BE2C (cell line): Measurements from ENCODE around the gene CCN5.

ENCODE experiments used
- DNase-seq: peaks from one replicate; pipeline ENCODE4 v3.0.0-alpha.2; 2020
- H3K27me3 ChIP-seq: fragments of 250-450 bp; sonication (Bioruptor Pico); 2 replicates; pipeline ENCODE4 v1.5.1; 2020; ENCODE audit warnings: mild to moderate bottlenecking
- H3K36me3 ChIP-seq: fragments of 250-450 bp; sonication (Bioruptor Pico); 2 replicates; pipeline ENCODE4 v1.5.1; 2020; ENCODE audit warnings: mild to moderate bottlenecking
- H3K4me1 ChIP-seq: fragments of 250-450 bp; sonication (Bioruptor Pico); 2 replicates; pipeline ENCODE4 v1.5.1; 2020
- H3K4me3 ChIP-seq: 2 replicates; pipeline ENCODE4 v1.5.1; 2011; ENCODE audit warnings: low read depth, low read length
- H3K9me3 ChIP-seq: fragments of 250-450 bp; sonication (Bioruptor Pico); 2 replicates; pipeline ENCODE4 v1.5.1; 2020
- CTCF ChIP-seq: IDR thresholded peaks from 2 replicates; pipeline ENCODE4 v1.5.1; 2012; ENCODE audit warnings: mild to moderate bottlenecking, low read depth, low read length

Gene CCN5

DNA sequence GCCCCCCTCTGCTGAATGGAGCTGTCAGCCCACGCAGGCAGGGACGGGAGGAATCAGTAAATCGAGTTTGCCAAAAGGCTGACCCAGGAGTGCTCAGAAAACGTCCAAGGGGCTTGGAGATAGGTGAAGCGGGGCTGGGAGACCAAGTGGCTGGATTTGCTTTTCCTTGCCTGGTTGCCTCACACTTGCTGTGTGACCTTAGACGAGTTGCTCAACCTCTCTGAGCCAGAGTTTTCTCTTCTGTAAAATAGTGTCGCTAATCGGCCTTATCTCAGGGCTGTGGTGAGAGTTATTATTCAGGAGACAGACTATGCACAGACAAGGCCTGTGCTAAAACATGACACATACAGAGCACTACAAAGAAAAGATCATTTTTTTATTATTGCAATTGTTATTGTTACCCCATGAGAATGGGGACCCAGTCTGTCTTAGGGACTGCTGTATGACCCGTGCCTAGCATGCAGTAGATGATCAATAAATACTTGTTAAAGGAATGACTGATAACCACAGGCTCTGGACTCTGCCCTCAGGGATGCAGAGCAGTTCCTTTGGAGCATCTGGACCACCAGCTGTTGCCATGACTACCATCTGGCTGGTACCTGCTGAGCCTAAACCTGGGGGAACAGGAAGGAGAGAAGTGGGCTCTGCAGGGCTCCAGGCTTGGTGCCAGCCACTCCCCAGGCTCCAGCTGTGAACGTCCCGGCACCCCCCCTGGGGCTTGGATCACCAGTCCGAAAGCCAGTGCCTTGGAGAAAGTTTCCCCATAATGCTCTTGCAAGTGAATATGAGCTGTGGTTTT lies 31.4 kb downstream of the CCN5 start:
- TF ChIP-seq CTCF: no peak
- peaks cover 13% of the 10 kb centered on the region for H3K27me3 ChIP-seq
- DNase-seq: peak; percentile 47
- H3K36me3 ChIP-seq: no peaks in the 10 kb centered on the region
- H3K4me1 ChIP-seq: peaks cover 18% of the 10 kb centered on the region
- H3K9me3 ChIP-seq: no peaks in the 10 kb centered on the region
- H3K4me3 ChIP-seq: peak overlapping the region; percentile 53

GRCh38 chr20:44747166-44748004 lies 32.2 kb downstream of the CCN5 start:
- Histone ChIP-seq H3K27me3 (peaks cover 13% of the 10 kb centered on the region), H3K4me1 (peaks cover 18% of the 10 kb centered on the region), H3K9me3 (no peaks in the 10 kb centered on the region), H3K36me3 (no peaks in the 10 kb centered on the region), H3K4me3 (no peak overlapping the region)
- DNase-seq: peak; percentile 90
- TF ChIP-seq CTCF: peak; percentile 89

DNA sequence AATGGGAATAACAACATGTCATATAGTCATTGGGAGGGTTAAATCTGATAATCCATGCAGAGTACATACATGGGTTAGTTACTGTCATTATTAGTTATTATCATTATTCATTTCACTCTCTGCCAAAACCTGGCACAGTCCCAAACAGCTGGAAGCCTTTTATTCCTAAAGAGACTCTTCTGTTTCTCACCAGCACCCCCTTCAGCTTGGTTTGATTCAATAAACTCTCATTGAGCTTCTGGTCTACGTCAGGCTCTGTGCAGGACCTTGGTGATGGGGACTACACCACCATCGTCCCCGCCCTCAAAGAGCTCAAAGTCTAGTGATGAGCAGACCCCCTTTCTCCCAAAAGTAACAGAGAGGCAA lies 32.8 kb downstream of the CCN5 start:
- Histone ChIP-seq H3K4me1 (peaks cover 18% of the 10 kb centered on the region), H3K27me3 (peaks cover 13% of the 10 kb centered on the region), H3K4me3 (no peak overlapping the region), H3K36me3 (no peaks in the 10 kb centered on the region), H3K9me3 (no peaks in the 10 kb centered on the region)
- peak; percentile 80 for DNase-seq
- peak; percentile 48 for TF ChIP-seq CTCF

DNA sequence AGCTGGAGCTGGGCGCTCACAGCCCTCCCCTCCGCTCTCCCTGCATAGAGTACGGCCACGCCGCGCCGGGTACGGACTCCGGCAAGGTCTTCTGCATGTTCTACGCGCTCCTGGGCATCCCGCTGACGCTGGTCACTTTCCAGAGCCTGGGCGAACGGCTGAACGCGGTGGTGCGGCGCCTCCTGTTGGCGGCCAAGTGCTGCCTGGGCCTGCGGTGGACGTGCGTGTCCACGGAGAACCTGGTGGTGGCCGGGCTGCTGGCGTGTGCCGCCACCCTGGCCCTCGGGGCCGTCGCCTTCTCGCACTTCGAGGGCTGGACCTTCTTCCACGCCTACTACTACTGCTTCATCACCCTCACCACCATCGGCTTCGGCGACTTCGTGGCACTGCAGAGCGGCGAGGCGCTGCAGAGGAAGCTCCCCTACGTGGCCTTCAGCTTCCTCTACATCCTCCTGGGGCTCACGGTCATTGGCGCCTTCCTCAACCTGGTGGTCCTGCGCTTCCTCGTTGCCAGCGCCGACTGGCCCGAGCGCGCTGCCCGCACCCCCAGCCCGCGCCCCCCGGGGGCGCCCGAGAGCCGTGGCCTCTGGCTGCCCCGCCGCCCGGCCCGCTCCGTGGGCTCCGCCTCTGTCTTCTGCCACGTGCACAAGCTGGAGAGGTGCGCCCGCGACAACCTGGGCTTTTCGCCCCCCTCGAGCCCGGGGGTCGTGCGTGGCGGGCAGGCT lies 35.1 kb downstream of the CCN5 start:
- Histone ChIP-seq H3K4me1 (peaks cover 18% of the 10 kb centered on the region), H3K36me3 (no peaks in the 10 kb centered on the region), H3K9me3 (no peaks in the 10 kb centered on the region), H3K27me3 (peaks cover 13% of the 10 kb centered on the region), H3K4me3 (no peak overlapping the region)
- TF ChIP-seq CTCF: no peak
- no peak for DNase-seq

- TF ChIP-seq CTCF: no peak
- H3K4me3 ChIP-seq: no peak overlapping the region
- peaks cover 6% of the 10 kb centered on the region for H3K4me1 ChIP-seq
- H3K9me3 ChIP-seq: no peaks in the 10 kb centered on the region
- DNase-seq: no peak
- no peaks in the 10 kb centered on the region for H3K27me3 ChIP-seq
- H3K36me3 ChIP-seq: no peaks in the 10 kb centered on the region
These were observed 37.1 kb downstream of the CCN5 start for GRCh38 chr20:44752099-44752931.
